ENCODE results near the gene CSF2. TPM values are rescaled to one million over a fixed set of nuclear protein-coding genes. Genes with fewer than 3 reads are reported as not detected.

Gene CSF2
- total RNA-seq, 1 experiment from 2014 or later = 0.80 TPM

- CTCF ChIA-PET = interaction anchor here (0.9 kb wide), 1 partner anchor 53 kb away, joined by 3 read pairs; no protein-coding TSS in a partner anchor
- BruUV-seq (replicated peaks) = no TSS peak
- intact Hi-C loops (cut with micrococcal nuclease; ENCODE audit: unreplicated experiment) = no loop called here
- H3K36me3 Mint-ChIP-seq (ENCODE audit: insufficient read depth, unreplicated experiment) = no peaks in the 10 kb centered on the region
- H3K27me3 Mint-ChIP-seq (ENCODE audit: unreplicated experiment) = peaks cover 79% of the 10 kb centered on the region
- no peak overlapping the region for H3K4me3 Mint-ChIP-seq (ENCODE audit: low read depth, unreplicated experiment)
- H3K4me1 Mint-ChIP-seq (ENCODE audit: low read depth, unreplicated experiment) = no peaks in the 10 kb centered on the region
- no peak for DNase-seq
- no peak overlapping the region for H3K27ac Mint-ChIP-seq (ENCODE audit: unreplicated experiment)
- TF ChIP-seq CTCF (IDR thresholded peaks at IDR 0.05; ENCODE audit: unreplicated experiment) = no peak
- no peaks in the 10 kb centered on the region for H3K9me3 Mint-ChIP-seq (ENCODE audit: low read depth, unreplicated experiment)
These were observed 18.7 kb upstream of the CSF2 start for GRCh38 chr5:132054697-132055440.

GRCh38 chr5:132055441-132055807 lies 18.2 kb upstream of the CSF2 start:
- H3K9me3 Mint-ChIP-seq (ENCODE audit: low read depth, unreplicated experiment) = no peaks in the 10 kb centered on the region
- TF ChIP-seq CTCF (IDR thresholded peaks at IDR 0.05; ENCODE audit: unreplicated experiment) = no peak
- DNase-seq = no peak
- CTCF ChIA-PET = interaction anchor here (0.9 kb wide), 1 partner anchor 53 kb away, joined by 3 read pairs; no protein-coding TSS in a partner anchor
- no peak overlapping the region for H3K4me3 Mint-ChIP-seq (ENCODE audit: low read depth, unreplicated experiment)
- peaks cover 73% of the 10 kb centered on the region for H3K27me3 Mint-ChIP-seq (ENCODE audit: unreplicated experiment)
- no TSS peak for BruUV-seq (replicated peaks)
- intact Hi-C loops (cut with micrococcal nuclease; ENCODE audit: unreplicated experiment) = no loop called here
- H3K4me1 Mint-ChIP-seq (ENCODE audit: low read depth, unreplicated experiment) = no peaks in the 10 kb centered on the region
- no peaks in the 10 kb centered on the region for H3K36me3 Mint-ChIP-seq (ENCODE audit: insufficient read depth, unreplicated experiment)
- H3K27ac Mint-ChIP-seq (ENCODE audit: unreplicated experiment) = no peak overlapping the region

- Mint-ChIP-seq H3K27me3 (ENCODE audit: unreplicated experiment) (peaks cover 67% of the 10 kb centered on the region), H3K36me3 (ENCODE audit: insufficient read depth, unreplicated experiment) (no peaks in the 10 kb centered on the region), H3K9me3 (ENCODE audit: low read depth, unreplicated experiment) (no peaks in the 10 kb centered on the region), H3K27ac (ENCODE audit: unreplicated experiment) (no peak overlapping the region), H3K4me1 (ENCODE audit: low read depth, unreplicated experiment) (no peaks in the 10 kb centered on the region), H3K4me3 (ENCODE audit: low read depth, unreplicated experiment) (no peak overlapping the region)
- TF ChIP-seq CTCF (IDR thresholded peaks at IDR 0.05; ENCODE audit: unreplicated experiment) = no peak
- no peak for DNase-seq
- CTCF ChIA-PET = interaction anchor here (0.9 kb wide), 1 partner anchor 54 kb away, joined by 3 read pairs; no protein-coding TSS in a partner anchor
- BruUV-seq (replicated peaks) = no TSS peak
- intact Hi-C loops (cut with micrococcal nuclease; ENCODE audit: unreplicated experiment) = no loop called here
These were observed 17.6 kb upstream of the CSF2 start for GRCh38 chr5:132055808-132056609.

- no peak overlapping the region for H3K27ac Mint-ChIP-seq (ENCODE audit: unreplicated experiment)
- BruUV-seq (replicated peaks) = no TSS peak
- TF ChIP-seq CTCF (IDR thresholded peaks at IDR 0.05; ENCODE audit: unreplicated experiment) = no peak
- no peaks in the 10 kb centered on the region for H3K36me3 Mint-ChIP-seq (ENCODE audit: insufficient read depth, unreplicated experiment)
- no peaks in the 10 kb centered on the region for H3K9me3 Mint-ChIP-seq (ENCODE audit: low read depth, unreplicated experiment)
- CTCF ChIA-PET = interaction anchor here (0.6 kb wide), 1 partner anchor 234 kb away, joined by 3 read pairs; no protein-coding TSS in a partner anchor
- no peaks in the 10 kb centered on the region for H3K4me1 Mint-ChIP-seq (ENCODE audit: low read depth, unreplicated experiment)
- H3K4me3 Mint-ChIP-seq (ENCODE audit: low read depth, unreplicated experiment) = no peak overlapping the region
- intact Hi-C loops (cut with micrococcal nuclease; ENCODE audit: unreplicated experiment) = no loop called here
- DNase-seq = no peak
- peaks cover 59% of the 10 kb centered on the region for H3K27me3 Mint-ChIP-seq (ENCODE audit: unreplicated experiment)
These were observed 16.7 kb upstream of the CSF2 start for GRCh38 chr5:132056610-132057497.
